LNCAP (cell line): ENCODE results near the gene BRD7.

Experiments
- CTCF ChIP-seq: fragments of 450-650 bp; IDR thresholded peaks from 2 replicates; pipeline ENCODE4 v1.5.1; 2017; ENCODE audit warnings: mild to moderate bottlenecking

Gene BRD7

GRCh38 chr16:50322333-50322732 is 46.5 kb downstream of the BRD7 start:
- TF ChIP-seq CTCF, result no peak

GRCh38 chr16:50320310-50320709 is 48.5 kb downstream of the BRD7 start:
- TF ChIP-seq CTCF, result no peak

GRCh38 chr16:50318796-50319578 is 49.8 kb downstream of the BRD7 start:
- no peak for TF ChIP-seq CTCF

GRCh38 chr16:50316848-50317630 is 51.7 kb downstream of the BRD7 start:
- TF ChIP-seq CTCF, result no peak

GRCh38 chr16:50316102-50316847 is 52.5 kb downstream of the BRD7 start:
- no peak for TF ChIP-seq CTCF

GRCh38 chr16:50315346-50315997 is 53.3 kb downstream of the BRD7 start:
- no peak for TF ChIP-seq CTCF

GRCh38 chr16:50314665-50315064 is 54.1 kb downstream of the BRD7 start:
- no peak for TF ChIP-seq CTCF
